GM19324 (cell line): ENCODE data around the gene ALG1L2.
"Not testable (repeated sequence)": the region's sequence is repeated elsewhere in the genome, so short reads cannot be mapped to it uniquely, and the experiment has no call there.

ENCODE experiments used
- ATAC-seq: cut with Tn5 transposase; IDR thresholded peaks from one replicate; pipeline ENCODE4 v1.9.1; 2021; ENCODE audit warnings: mild to moderate bottlenecking, moderate library complexity; ENCODE audit not compliant: unreplicated experiment, low FRiP score

ALG1L2 gene

DNA sequence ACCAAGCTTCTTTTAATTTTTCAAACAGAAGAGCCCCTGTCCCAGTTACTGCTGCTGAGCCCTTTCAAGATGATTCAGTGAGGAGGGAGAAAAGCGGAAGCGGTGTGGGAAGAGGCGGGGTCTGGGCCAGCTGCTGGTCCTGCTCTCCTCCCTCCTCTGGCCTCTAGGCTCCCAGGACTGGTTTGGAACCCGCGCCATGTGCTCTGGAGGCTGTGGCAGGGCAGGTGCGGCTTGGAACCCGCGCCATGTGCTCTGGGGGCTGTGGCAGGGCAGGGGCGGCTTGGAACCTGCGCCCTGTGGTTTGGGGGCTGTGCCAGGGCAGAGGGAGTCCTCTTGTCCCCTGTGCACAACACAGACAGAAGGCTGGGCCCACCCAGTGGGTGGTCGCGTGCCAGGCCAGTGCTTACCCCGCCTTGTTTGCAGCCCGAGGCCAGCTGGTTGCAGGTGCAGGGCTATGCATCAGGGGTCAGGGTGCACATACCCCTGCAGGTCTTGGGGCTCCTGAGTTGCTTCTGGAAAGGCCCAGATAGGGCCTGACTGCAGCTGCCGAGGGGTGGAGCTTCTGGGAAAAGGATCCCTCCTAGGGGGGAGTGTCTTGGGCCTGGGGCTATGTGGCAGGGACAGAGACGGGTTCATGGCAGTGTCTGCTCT, 12.2 kb downstream of the ALG1L2 start:
- ATAC-seq = no peak

- not testable (repeated sequence) for ATAC-seq
Observed at GRCh38 chr3:130094491-130094941, 12.9 kb downstream of the ALG1L2 start.

- not testable (repeated sequence) for ATAC-seq
Observed at GRCh38 chr3:130095858-130096257, 14.2 kb downstream of the ALG1L2 start.

- not testable (repeated sequence) for ATAC-seq
Observed at GRCh38 chr3:130097096-130097495, 15.5 kb downstream of the ALG1L2 start.

- not testable (repeated sequence) for ATAC-seq
Observed at GRCh38 chr3:130097690-130098638, 16.3 kb downstream of the ALG1L2 start.

- not testable (repeated sequence) for ATAC-seq
Observed at GRCh38 chr3:130098639-130099385, 17.2 kb downstream of the ALG1L2 start.

- ATAC-seq = not testable (repeated sequence)
Observed at GRCh38 chr3:130102545-130102944, 20.9 kb downstream of the ALG1L2 start.

DNA sequence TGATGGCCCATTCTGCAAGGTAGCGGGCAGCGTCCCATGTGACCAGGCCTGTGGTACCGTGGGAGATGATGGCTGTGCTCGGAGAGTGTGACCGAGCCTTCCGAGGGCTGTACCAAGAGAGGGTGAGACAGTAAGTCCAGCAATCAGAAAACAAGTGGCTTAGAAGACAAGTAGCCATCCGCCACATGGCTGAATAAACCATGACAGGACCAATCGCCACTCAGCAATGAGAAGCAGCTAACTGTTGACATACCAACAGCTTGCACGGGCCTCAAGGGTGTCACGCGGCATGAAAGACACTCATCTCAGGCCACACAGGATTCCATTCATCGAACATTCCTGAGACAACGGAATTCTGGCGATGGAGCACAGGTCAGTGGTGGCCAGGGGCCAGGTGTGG, 22.6 kb downstream of the ALG1L2 start:
- ATAC-seq = not testable (repeated sequence)

- ATAC-seq = not testable (repeated sequence)
Observed at GRCh38 chr3:130107333-130107995, 25.8 kb downstream of the ALG1L2 start.

DNA sequence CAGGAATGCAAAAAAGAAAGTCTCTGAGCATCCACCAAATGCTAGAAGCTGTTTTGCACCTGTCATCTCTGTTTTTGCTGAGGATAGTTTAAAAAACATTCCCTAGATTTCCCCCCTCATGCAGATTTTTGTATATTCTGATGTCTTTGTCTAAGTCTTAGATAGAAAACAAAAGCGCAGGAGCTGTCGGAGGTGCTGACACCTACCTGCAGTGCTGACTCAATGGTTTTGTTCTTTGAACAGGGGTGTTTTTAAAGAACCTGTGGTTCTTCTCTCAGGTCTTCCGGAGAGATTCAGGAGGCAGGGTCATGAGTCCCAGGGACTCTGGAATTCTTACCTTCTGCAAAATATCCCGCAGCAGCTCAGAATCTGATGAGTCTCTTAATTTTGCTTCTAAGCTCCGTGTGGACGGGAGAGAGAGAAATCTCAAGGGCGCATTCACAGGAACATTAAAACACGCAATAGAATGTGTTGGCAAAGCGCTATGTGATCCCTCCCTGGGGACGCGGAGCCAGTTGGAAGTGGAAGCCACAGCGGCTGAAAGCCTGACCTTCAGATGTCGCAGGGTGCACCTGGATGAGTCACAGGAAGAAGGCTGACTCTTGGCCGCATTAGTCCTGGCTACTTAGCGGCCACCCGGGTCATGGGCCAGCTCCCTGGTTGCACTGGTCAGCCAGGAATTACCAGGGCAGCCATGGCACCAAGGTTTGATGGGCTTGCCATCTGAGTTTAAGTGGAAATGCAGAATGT, 27.4 kb downstream of the ALG1L2 start:
- not testable (repeated sequence) for ATAC-seq

- ATAC-seq = not testable (repeated sequence)
Observed at GRCh38 chr3:130110386-130111169, 28.9 kb downstream of the ALG1L2 start.

GRCh38 chr3:130111185-130111864, 29.7 kb downstream of the ALG1L2 start:
- peak; percentile 100 for ATAC-seq

DNA sequence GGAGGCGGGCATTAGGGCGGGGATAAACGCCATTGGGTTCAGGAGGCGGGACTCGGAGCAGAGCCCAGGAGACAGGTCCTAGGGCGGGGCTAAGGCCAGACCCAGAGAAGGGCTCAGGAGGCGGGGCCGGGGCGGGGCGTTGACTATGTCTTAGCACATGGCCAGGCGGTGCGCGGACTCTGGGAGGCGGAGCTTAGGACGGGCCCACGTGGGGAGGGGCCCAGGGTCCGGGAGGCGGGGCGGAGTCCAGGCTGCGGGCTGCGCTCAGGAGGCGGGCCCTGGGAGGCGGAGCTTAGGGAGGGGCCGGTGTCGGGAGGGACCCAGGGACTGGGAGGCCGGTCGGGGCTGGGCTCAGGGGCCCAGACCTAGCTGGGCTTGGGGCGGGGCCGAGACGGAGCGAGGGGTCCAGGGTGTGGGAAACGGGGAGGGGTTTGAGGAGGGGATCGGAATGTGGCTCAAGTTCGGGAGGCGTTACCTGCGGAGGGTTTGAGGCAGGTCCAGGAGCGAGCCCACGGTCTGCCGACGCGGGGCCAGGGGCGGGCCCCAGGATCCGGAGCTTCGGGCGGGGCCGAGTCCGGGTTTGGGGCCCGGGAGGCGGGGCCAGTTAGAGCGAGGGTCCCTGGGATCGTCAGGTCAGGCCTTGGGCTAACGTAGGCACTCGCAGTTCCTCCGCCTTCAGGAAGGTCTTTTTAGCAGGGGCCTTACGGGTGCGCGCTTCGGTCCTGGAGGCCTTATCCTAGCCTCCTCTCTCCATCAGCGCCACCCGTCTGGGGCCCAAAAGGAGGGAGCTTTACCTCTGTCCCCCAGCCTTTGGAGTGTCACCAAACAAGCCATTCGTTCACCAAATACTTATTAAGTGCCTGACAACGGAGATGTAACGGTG, 30.5 kb downstream of the ALG1L2 start:
- ATAC-seq = peak; percentile 63

GRCh38 chr3:130112748-130113073, 31.1 kb downstream of the ALG1L2 start:
- ATAC-seq = not testable (repeated sequence)

- ATAC-seq = not testable (repeated sequence)
Observed at GRCh38 chr3:130115400-130115799, 33.8 kb downstream of the ALG1L2 start.

- no peak for ATAC-seq
Observed at GRCh38 chr3:130117933-130118332, 36.3 kb downstream of the ALG1L2 start.

- not testable (repeated sequence) for ATAC-seq
Observed at GRCh38 chr3:130119824-130120223, 38.2 kb downstream of the ALG1L2 start.
